Activated CD4-positive, alpha-beta T cell treated with anti-CD3 and anti-CD28 coated beads, Interleukin-2, amount 10 ng/mL, durations not matched to agents 7 days and 5 days (primary cell): ENCODE results near the gene ARF5. TPM values are rescaled to one million over a fixed set of nuclear protein-coding genes. Genes with fewer than 3 reads are reported as not detected.
"Not testable (repeated sequence)": the region's sequence is repeated elsewhere in the genome, so short reads cannot be mapped to it uniquely, and the experiment has no call there.

ENCODE experiments used
- CTCF ChIA-PET: fragments of 350-600 bp; sonication (Branson Sonifier 250); formaldehyde crosslinking; loops from one replicate; lab custom pipeline; 2021; ENCODE audit warnings: antibody characterized with exemption; lab: Charles Lee
- POLR2A ChIA-PET: fragments of 350-600 bp; sonication (Branson Sonifier 250); formaldehyde crosslinking; loops from one replicate; lab custom pipeline; 2021; ENCODE audit warnings: antibody characterized with exemption; lab: Charles Lee
- DNase-seq: peaks from one replicate; pipeline ENCODE4 v3.0.0-alpha.2; 2020
- H3K27ac Mint-ChIP-seq: one replicate; pipeline ENCODE4 v1.8.0; 2021; ENCODE audit warnings: mild to moderate bottlenecking, moderate library complexity, mixed read lengths
- H3K27me3 Mint-ChIP-seq: one replicate; pipeline ENCODE4 v1.8.0; 2021; ENCODE audit warnings: mixed read lengths
- H3K36me3 Mint-ChIP-seq: one replicate; pipeline ENCODE4 v1.8.0; 2021; ENCODE audit warnings: low read depth, mixed read lengths
- H3K4me1 Mint-ChIP-seq: one replicate; pipeline ENCODE4 v1.8.0; 2021; ENCODE audit warnings: mixed read lengths
- H3K4me3 Mint-ChIP-seq: one replicate; pipeline ENCODE4 v1.8.0; 2021; ENCODE audit warnings: mild to moderate bottlenecking, moderate library complexity, mixed read lengths
- H3K9me3 Mint-ChIP-seq: one replicate; pipeline ENCODE4 v1.8.0; 2021; ENCODE audit warnings: mixed read lengths
- total RNA-seq, 2 experiments: library from RNA; stranded (reverse); gene quantifications; one replicate each; pipeline ENCODE4 v1.2.3, GENCODE V29; 2021

Gene ARF5
- 100 to 1,000 TPM; 135 to 136 TPM for total RNA-seq

DNA sequence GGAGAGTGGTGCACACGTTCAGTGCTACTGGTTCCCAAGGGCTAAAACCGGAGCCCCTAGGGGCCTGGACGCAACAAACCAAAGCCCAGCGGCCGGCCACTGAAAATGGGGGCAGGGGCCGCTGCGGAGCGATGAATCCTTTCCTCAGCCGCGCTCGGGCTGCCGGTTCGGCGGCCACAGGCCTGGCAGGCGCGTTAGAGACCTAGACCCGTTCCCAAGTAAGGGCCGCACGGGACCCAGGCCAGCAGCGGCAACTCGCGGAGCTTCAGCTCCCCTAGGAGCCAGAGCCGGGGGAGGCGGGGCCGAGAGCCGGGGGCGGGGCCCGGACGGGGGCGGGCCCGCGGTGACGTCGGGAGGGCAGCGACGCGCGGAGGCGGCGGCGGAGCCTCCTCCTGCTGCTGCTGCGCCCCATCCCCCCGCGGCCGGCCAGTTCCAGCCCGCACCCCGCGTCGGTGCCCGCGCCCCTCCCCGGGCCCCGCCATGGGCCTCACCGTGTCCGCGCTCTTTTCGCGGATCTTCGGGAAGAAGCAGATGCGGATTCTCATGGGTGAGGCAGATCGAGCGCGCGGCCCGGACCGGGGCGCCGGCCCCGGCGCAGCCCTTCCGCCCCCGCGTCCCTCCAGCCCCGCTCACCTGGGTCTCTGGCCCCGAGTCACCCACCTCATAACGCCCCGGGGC lies at the start of gene ARF5:
Gene ARF5 (plus strand): TSS at position 393 of the 678 bp plus-strand sequence. CDS start 88 bp downstream, at position 481.
- H3K36me3 Mint-ChIP-seq = peaks cover 20% of the 10 kb centered on the region
- H3K9me3 Mint-ChIP-seq = no peaks in the 10 kb centered on the region
- no peaks in the 10 kb centered on the region for H3K27me3 Mint-ChIP-seq
- ChIA-PET CTCF (interaction anchor here (0.6 to 1.6 kb wide), 2 partner anchors 12 to 539 kb away, joined by 3 read pairs; no protein-coding TSS in a partner anchor), POLR2A (no interaction called here)
- H3K4me1 Mint-ChIP-seq = peaks cover 44% of the 10 kb centered on the region
- peak; percentile 86 for DNase-seq
- H3K27ac Mint-ChIP-seq = peak within 1 kb of the TSS; percentile 97
- H3K4me3 Mint-ChIP-seq = peak within 1 kb of the TSS; percentile 99

DNA sequence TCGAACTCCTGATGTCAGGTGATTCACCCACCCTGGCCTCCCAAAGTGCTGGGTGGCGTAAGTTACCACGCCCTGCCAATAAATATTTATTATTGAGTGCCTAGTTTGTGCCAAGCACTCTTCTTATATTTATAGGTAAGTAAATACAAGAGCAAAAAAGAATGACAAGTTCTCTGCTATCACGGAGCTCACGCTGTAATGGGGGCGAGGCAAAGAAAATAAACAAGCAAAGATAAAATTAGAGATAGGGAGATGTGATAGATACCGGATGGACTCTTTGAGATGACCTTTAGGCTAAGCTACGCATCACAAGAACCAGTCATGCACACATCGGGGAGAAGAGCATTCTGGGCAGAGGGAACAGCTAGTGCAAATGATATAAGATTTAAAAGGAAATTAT lies 49.1 kb upstream of the ARF5 start:
- Mint-ChIP-seq H3K27me3 (peaks cover 35% of the 10 kb centered on the region), H3K36me3 (no peaks in the 10 kb centered on the region), H3K27ac (no peak overlapping the region), H3K9me3 (no peaks in the 10 kb centered on the region), H3K4me3 (no peak overlapping the region), H3K4me1 (peaks cover 3% of the 10 kb centered on the region)
- CTCF ChIA-PET = no interaction called here
- POLR2A ChIA-PET = no interaction called here
- DNase-seq = no peak

DNA sequence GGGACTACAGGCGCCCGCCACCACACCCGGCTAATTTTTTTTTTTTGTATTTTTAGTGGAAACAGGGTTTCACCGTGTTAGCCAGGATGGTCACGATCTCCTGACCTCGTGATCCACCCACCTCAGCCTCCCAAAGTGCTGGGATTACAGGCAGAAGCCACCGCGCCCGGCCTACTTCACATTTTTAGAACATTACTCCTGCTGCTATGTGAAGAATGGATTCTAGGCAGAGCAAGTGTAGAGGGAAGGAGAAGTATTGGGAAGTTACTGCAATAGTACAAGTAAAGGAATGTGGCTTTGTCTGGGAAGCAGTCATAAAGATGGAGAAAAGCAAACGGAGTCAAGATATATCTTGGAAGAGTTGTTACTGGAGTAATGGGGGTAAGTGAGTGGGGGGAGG lies 47.8 kb upstream of the ARF5 start:
- CTCF ChIA-PET, H3K9me3 Mint-ChIP-seq, H3K27ac Mint-ChIP-seq, DNase-seq, H3K36me3 Mint-ChIP-seq, POLR2A ChIA-PET, H3K4me1 Mint-ChIP-seq, H3K4me3 Mint-ChIP-seq: not testable (repeated sequence)
- H3K27me3 Mint-ChIP-seq = peaks cover 34% of the 10 kb centered on the region

DNA sequence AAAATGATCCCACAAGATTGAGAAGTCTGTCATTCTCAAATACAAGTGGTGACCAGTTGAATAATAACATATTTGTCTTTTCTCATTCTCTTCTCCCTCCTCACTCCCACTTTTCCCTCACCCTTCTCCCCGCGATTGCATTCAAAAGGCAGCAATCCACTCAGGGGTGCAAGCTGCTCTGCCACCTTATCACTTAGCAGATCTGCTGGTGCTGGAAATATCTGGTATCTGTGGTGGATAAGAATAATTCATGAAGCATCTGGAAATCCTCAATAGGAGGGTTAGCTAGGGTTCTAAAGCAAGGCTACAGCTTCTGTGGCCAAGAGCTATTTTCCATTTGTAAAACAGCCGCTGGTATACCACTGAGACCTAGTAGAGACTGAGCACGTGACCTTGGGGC lies 46.7 kb upstream of the ARF5 start:
- ChIA-PET POLR2A (no interaction called here), CTCF (no interaction called here)
- H3K27ac Mint-ChIP-seq = no peak overlapping the region
- H3K4me3 Mint-ChIP-seq = no peak overlapping the region
- peaks cover 3% of the 10 kb centered on the region for H3K9me3 Mint-ChIP-seq
- DNase-seq = no peak
- H3K4me1 Mint-ChIP-seq = peaks cover 3% of the 10 kb centered on the region
- peaks cover 23% of the 10 kb centered on the region for H3K27me3 Mint-ChIP-seq
- no peaks in the 10 kb centered on the region for H3K36me3 Mint-ChIP-seq

DNA sequence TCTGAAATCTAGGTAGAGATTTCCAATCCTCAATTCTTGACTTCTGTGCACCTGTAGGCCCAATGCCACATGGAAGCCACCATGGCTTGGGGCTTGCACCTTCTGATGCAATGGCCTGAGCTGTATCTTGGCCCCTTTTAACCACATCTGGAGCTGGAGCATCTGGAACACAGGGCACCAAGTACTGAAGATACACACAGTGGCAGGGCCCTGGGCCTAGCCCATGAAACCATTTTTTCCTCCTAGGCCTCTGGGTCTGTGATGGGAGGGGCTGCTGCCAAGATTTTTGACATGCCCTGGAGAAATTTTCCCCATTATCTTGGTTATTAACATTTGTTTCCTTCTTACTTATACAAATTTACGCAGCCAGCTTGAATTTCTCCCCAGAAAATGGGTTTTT lies 41.9 kb upstream of the ARF5 start:
- H3K36me3 Mint-ChIP-seq = no peaks in the 10 kb centered on the region

DNA sequence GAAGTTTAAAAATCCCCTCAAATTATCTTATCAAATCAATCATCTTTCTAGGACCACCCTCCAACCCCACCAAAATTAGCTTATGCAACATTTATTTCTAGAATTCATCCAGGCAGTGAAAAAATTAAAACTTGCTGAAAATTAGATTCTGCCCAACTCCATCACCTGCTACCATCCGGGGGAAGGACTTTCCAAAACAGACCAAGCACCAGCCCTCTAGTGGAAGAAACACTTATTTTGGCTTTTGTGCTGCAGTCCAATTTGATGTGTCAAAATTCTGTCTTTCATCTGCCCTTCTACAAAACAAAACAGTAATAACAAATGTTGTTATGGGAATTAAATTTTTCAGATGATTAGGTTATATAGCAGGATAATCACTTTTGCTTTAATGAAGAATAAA lies 38.0 kb upstream of the ARF5 start:
- no peak for DNase-seq
- H3K36me3 Mint-ChIP-seq = no peaks in the 10 kb centered on the region
- H3K9me3 Mint-ChIP-seq = peaks cover 9% of the 10 kb centered on the region
- POLR2A ChIA-PET = no interaction called here
- no peaks in the 10 kb centered on the region for H3K4me1 Mint-ChIP-seq
- no peak overlapping the region for H3K4me3 Mint-ChIP-seq
- CTCF ChIA-PET = no interaction called here
- H3K27ac Mint-ChIP-seq = no peak overlapping the region
- H3K27me3 Mint-ChIP-seq = peaks cover 14% of the 10 kb centered on the region

More for the DNA sequence above, 41.9 kb upstream of the ARF5 start:
- Mint-ChIP-seq H3K4me3 (no peak overlapping the region), H3K4me1 (no peaks in the 10 kb centered on the region), H3K27ac (no peak overlapping the region), H3K9me3 (peaks cover 9% of the 10 kb centered on the region), H3K27me3 (peaks cover 10% of the 10 kb centered on the region)
- POLR2A ChIA-PET = no interaction called here
- no peak for DNase-seq
- CTCF ChIA-PET = no interaction called here

DNA sequence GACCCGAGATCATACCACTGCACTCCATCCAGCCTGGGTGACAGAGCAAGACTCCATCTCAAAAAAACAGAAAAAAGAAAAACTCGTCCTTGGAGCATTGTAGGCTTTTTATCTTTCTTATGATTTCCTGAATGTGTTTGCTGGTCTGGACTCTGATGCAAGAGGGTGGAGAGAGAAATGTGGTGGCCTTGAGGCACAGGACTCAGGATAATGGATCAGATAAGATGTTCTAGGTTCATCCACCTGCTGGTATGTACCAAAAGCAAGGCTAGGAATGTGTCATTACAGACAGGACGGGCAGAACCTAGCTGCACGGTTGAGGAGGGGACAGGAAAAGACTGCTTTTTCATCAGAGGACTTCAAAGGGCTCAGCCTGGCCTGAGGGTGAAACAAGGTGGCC lies 36.3 kb upstream of the ARF5 start:
- Mint-ChIP-seq H3K4me1 (no peaks in the 10 kb centered on the region), H3K27me3 (peaks cover 12% of the 10 kb centered on the region), H3K36me3 (no peaks in the 10 kb centered on the region), H3K27ac (no peak overlapping the region), H3K4me3 (no peak overlapping the region), H3K9me3 (peaks cover 2% of the 10 kb centered on the region)
- ChIA-PET POLR2A (no interaction called here), CTCF (no interaction called here)
- no peak for DNase-seq

DNA sequence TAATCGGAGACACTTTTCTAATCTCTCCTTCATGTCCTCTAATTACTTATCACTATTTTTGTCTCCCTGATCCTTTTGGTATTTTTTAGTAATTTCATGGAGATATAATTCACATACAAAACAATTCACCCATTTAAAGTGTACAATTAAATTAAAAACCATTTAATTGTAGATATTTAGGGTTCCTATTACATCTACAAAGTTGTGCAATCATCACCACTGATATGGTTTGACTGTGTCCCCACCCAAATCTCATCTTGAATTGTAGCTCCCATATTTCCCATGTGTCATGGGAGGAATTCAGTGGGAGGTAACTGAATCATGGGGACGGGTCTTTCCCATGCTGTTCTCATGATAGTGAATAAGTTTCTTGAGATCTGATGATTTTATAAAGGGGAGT lies 31.8 kb upstream of the ARF5 start:
- Mint-ChIP-seq H3K4me1 (no peaks in the 10 kb centered on the region), H3K4me3 (no peak overlapping the region), H3K27ac (no peak overlapping the region), H3K27me3 (peaks cover 3% of the 10 kb centered on the region), H3K36me3 (no peaks in the 10 kb centered on the region), H3K9me3 (no peaks in the 10 kb centered on the region)
- DNase-seq = no peak
- ChIA-PET CTCF (no interaction called here), POLR2A (no interaction called here)

DNA sequence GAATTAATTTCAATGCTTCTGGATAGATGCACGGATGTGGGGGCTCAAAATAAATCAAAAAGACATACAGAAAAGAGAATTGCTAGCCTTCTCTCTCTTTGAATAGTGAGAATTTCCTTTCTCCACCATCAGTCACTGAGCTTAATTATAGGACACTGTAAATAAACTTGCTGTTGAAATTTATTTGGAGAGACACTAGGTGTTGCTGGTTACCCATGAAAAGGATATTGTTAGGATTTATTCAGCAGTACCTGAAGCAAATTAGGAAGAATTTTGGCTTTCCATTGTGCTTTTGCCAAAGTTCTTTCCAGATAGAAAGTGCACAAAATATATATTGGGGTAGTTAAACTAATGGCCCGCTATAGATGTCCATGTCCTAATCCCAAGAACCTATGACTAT lies 30.4 kb upstream of the ARF5 start:
- POLR2A ChIA-PET = no interaction called here
- H3K4me3 Mint-ChIP-seq = no peak overlapping the region
- CTCF ChIA-PET = no interaction called here
- H3K36me3 Mint-ChIP-seq = no peaks in the 10 kb centered on the region
- no peaks in the 10 kb centered on the region for H3K9me3 Mint-ChIP-seq
- no peaks in the 10 kb centered on the region for H3K4me1 Mint-ChIP-seq
- no peak for DNase-seq
- H3K27me3 Mint-ChIP-seq = peaks cover 3% of the 10 kb centered on the region
- no peak overlapping the region for H3K27ac Mint-ChIP-seq

DNA sequence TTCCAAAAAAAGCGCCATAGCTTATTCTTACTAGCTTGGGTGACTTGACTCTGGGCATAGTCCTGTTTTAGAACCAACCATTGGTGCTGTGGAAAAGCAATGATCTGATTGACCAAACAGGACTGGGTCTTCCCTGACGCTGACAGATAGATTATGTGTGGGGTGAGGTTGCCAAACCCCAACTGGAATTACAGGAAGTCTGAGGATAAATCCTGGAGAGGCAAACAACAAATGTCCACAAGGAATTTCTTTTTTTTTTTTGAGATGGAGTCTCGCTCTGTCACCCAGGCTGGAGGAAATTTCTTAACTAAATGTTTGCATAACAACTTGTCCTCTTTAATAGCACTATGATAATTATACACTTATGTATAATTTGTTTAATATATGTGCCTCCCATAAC lies 22.0 kb upstream of the ARF5 start:
- DNase-seq = no peak
- Mint-ChIP-seq H3K9me3 (peaks cover 6% of the 10 kb centered on the region), H3K4me1 (no peaks in the 10 kb centered on the region), H3K27me3 (no peaks in the 10 kb centered on the region), H3K27ac (no peak overlapping the region), H3K36me3 (no peaks in the 10 kb centered on the region), H3K4me3 (no peak overlapping the region)
- ChIA-PET CTCF (no interaction called here), POLR2A (no interaction called here)

DNA sequence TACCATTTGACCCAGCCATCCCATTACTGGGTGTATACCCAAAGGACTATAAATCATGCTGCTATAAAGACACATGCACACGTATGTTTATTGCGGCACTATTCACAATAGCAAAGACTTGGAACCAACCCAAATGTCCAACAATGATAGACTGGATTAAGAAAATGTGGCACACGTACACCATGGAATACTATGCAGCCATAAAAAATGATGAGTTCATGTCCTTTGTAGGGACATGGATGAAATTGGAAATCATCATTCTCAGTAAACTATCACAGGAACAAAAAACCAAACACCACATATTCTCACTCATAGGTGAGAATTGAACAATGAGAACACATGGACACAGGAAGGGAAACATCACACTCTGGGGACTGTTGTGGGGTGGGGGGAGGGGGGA lies 20.2 kb upstream of the ARF5 start:
- H3K4me3 Mint-ChIP-seq, H3K27me3 Mint-ChIP-seq, H3K9me3 Mint-ChIP-seq, H3K36me3 Mint-ChIP-seq, POLR2A ChIA-PET, CTCF ChIA-PET, H3K4me1 Mint-ChIP-seq, H3K27ac Mint-ChIP-seq, DNase-seq: not testable (repeated sequence)

DNA sequence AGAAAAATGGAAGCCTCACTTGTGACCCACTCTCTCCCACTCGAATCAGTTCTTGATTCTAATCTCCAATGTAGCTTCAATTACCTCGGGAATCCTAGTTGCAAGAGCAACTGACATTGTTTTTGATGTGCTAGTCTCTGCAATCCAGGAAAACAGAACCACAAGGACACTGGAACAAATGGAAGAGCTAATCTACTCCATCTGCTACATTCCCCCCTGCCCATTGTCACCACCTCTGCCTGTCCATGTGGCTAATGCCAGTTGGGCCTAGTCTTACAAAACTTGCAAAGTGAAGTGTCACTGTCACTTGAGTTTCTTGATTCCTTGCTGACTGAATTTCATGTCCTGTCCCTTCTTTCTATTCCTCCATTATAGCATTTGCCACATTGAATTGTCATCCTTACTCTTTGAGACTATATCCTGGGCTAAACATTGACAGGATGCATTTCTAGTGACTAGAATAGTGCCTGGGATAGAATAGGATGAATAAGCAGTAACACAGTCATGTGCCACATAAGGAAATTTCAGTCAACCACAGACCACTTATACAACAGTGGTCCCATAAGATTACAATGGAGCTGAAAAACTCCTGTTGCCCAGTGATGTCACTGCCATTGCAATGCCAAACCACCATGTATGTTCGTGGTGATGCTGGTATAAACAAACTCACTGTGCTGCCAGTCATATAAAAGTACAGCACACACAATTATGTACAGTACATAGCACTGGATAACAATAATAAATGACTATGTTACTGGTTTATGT lies 16.3 kb upstream of the ARF5 start:
- Mint-ChIP-seq H3K4me1 (no peaks in the 10 kb centered on the region), H3K9me3 (peaks cover 3% of the 10 kb centered on the region), H3K27me3 (no peaks in the 10 kb centered on the region), H3K36me3 (no peaks in the 10 kb centered on the region), H3K27ac (no peak overlapping the region), H3K4me3 (no peak overlapping the region)
- no peak for DNase-seq
- POLR2A ChIA-PET = no interaction called here
- CTCF ChIA-PET = interaction anchor here (0.9 kb wide), 1 partner anchor 11 kb away, joined by 5 read pairs; no protein-coding TSS in a partner anchor

DNA sequence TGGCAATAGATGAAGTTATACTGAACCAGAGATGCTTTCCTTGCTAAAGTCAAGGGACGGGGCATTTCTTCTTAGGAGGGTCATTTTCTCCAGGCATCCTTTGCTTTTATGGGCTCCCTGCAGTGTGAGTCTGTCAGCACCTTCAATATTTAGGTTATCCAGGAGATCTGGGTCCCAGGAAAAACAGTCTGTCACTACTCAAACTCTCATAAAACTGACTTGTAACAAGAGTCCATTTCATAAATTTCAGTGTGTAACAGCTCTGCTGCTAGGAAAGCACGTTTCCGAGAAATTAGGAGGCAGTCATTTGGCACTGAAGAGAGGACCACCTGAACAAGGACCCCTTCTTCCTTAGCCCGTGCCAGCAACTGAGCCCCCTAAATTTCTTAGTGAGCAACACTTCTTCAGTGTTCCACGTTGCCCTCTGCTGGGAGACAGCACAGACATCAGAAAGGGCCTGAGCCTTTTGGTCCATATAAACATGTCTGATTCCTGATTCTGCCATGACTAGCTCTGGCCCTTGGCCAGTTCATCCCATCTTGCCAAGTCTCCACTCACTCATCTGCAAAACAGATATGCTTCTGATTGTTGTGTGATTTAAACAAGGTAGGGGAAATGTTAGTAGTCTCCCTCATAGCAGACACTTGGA lies 10.1 kb upstream of the ARF5 start:
- Mint-ChIP-seq H3K9me3 (no peaks in the 10 kb centered on the region), H3K4me1 (peaks cover 24% of the 10 kb centered on the region), H3K36me3 (peaks cover 23% of the 10 kb centered on the region), H3K27me3 (no peaks in the 10 kb centered on the region), H3K27ac (no peak overlapping the region), H3K4me3 (no peak overlapping the region)
- CTCF ChIA-PET = no interaction called here
- POLR2A ChIA-PET = no interaction called here
- DNase-seq = no peak
